GM21447 (cell line): ENCODE measurements around the gene KCTD20.
"Not testable (repeated sequence)": the region's sequence is repeated elsewhere in the genome, so short reads cannot be mapped to it uniquely, and the experiment has no call there.

ENCODE experiments used
- ATAC-seq: cut with Tn5 transposase; IDR thresholded peaks from one replicate; pipeline ENCODE4 v1.9.1; 2021; ENCODE audit not compliant: unreplicated experiment

The KCTD20 gene

GRCh38 chr6:36442671-36443470 is at the start of gene KCTD20, which contains the start of gene PXT1:
Gene KCTD20, plus strand, starts transcription at chr6:36443000. Its CDS starts 27,098 bp downstream, at chr6:36470098.
Gene PXT1, minus strand, starts transcription at chr6:36442854. Its CDS starts 16,772 bp downstream, at chr6:36426082.
- peak; percentile 69 for ATAC-seq

GRCh38 chr6:36399970-36400369 is 42.8 kb upstream of the KCTD20 start:
- ATAC-seq: no peak

- ATAC-seq: no peak
These were observed 40.3 kb upstream of the KCTD20 start for GRCh38 chr6:36402481-36402880.

- ATAC-seq: no peak
These were observed 38.6 kb upstream of the KCTD20 start for GRCh38 chr6:36404164-36404563.

- not testable (repeated sequence) for ATAC-seq
These were observed 33.1 kb upstream of the KCTD20 start for GRCh38 chr6:36409718-36410117.

- no peak for ATAC-seq
These were observed 29.0 kb upstream of the KCTD20 start for GRCh38 chr6:36413489-36414480.

GRCh38 chr6:36414481-36414880 is 28.3 kb upstream of the KCTD20 start:
- ATAC-seq: no peak

GRCh38 chr6:36418558-36418957 is 24.2 kb upstream of the KCTD20 start:
- no peak for ATAC-seq

- no peak for ATAC-seq
These were observed 23.5 kb upstream of the KCTD20 start for GRCh38 chr6:36419310-36419709.

GRCh38 chr6:36422714-36423100 is 20.1 kb upstream of the KCTD20 start:
- ATAC-seq: no peak

GRCh38 chr6:36423101-36423824 is 19.5 kb upstream of the KCTD20 start:
- ATAC-seq: peak; percentile 83

GRCh38 chr6:36426622-36427021 is 16.2 kb upstream of the KCTD20 start:
- no peak for ATAC-seq

GRCh38 chr6:36428911-36429310 is 13.9 kb upstream of the KCTD20 start:
- ATAC-seq: no peak

- no peak for ATAC-seq
These were observed 12.4 kb upstream of the KCTD20 start for GRCh38 chr6:36430351-36430750.

GRCh38 chr6:36431197-36431596 is 11.6 kb upstream of the KCTD20 start:
- ATAC-seq: no peak

GRCh38 chr6:36432151-36432671 is 10.6 kb upstream of the KCTD20 start:
- no peak for ATAC-seq

- ATAC-seq: no peak
These were observed 6.3 kb upstream of the KCTD20 start for GRCh38 chr6:36436466-36436865.

- peak; percentile 62 for ATAC-seq
These were observed 1.4 kb upstream of the KCTD20 start for GRCh38 chr6:36441307-36441894.

- ATAC-seq: no peak
These were observed 613 bp upstream of the KCTD20 start for GRCh38 chr6:36442103-36442670.
